ENCODE measurements around the gene NISCH. TPM values are rescaled to one million over a fixed set of nuclear protein-coding genes. Genes with fewer than 3 reads are reported as not detected.

Gene NISCH
- total RNA-seq, 1 experiment from 2014 or later, result 85.0 TPM

Other genes with a start within 250 kb of the NISCH start
- gene TLR9, start 230.0 kb upstream of the NISCH start, total RNA-seq (2021), result not detected in 3 replicates
- 60.8 to 71.1 TPM (median 66.3 TPM) in 3 replicates for gene TWF2, start 216.4 kb upstream of the NISCH start, total RNA-seq (2021)
- gene PPM1M, start 209.8 kb upstream of the NISCH start, total RNA-seq (2021), result 5.1 to 7.0 TPM (median 6.0 TPM) in 3 replicates
- 64.6 to 69.7 TPM (median 64.9 TPM) in 3 replicates for gene WDR82, start 177.0 kb upstream of the NISCH start, total RNA-seq (2021)
- 5.8 to 8.7 TPM (median 6.2 TPM) in 3 replicates for gene GLYCTK, start 167.8 kb upstream of the NISCH start, total RNA-seq (2021)
- gene DNAH1, start 139.3 kb upstream of the NISCH start, total RNA-seq (2021), result 1.5 to 3.7 TPM (median 2.8 TPM) in 3 replicates
- gene BAP1, start 45.6 kb upstream of the NISCH start, total RNA-seq (2021), result 75.7 to 94.0 TPM (median 81.7 TPM) in 3 replicates
- 15.4 to 21.1 TPM (median 15.7 TPM) in 3 replicates for gene PHF7, start 44.9 kb upstream of the NISCH start, total RNA-seq (2021)
- 1.6 to 2.5 TPM (median 2.5 TPM) in 3 replicates for gene SEMA3G, start 10.5 kb upstream of the NISCH start, total RNA-seq (2021)
- gene TNNC1, start 1.6 kb upstream of the NISCH start, total RNA-seq (2021), result 4.3 to 5.7 TPM (median 5.6 TPM) in 3 replicates
- 1.9 to 2.6 TPM (median 2.1 TPM) in 3 replicates for gene STAB1, start 39.7 kb downstream of the NISCH start, total RNA-seq (2021)
- 377 to 430 TPM (median 417 TPM) in 3 replicates for gene NT5DC2, start 78.3 kb downstream of the NISCH start, total RNA-seq (2021)
- gene UQCC5, start 81.0 kb downstream of the NISCH start, total RNA-seq (2021), result 30.0 to 37.8 TPM (median 36.4 TPM) in 3 replicates
- gene PBRM1, start 230.3 kb downstream of the NISCH start, total RNA-seq (2021), result 44.3 to 48.8 TPM (median 48.8 TPM) in 3 replicates
- gene GNL3, start 230.4 kb downstream of the NISCH start, total RNA-seq (2021), result 131 to 180 TPM (median 133 TPM) in 3 replicates